Stimulated activated effector memory CD8-positive, alpha-beta T cell treated with anti-CD3 and anti-CD28 coated beads, Interleukin-12 subunit alpha, Interleukin-12 subunit beta, amount 100 ng/mL, for 72 hours (primary cell): ENCODE measurements around the gene JAKMIP1.
A peak's percentile ranks its signal among the peaks of the same experiment; 100 is the strongest.

Experiments
- ATAC-seq: fragments of 150-1000 bp; cut with Tn5 transposase; 2 replicates; pipeline ENCODE4 v1.10.0; 2021
- DNase-seq, 2 donors: peaks; one replicate each; pipeline ENCODE4 v3.0.0; 2021 to 2022; ENCODE audit warnings: low spot score in 2 of 2
- H3K27ac Mint-ChIP-seq: one replicate; pipeline ENCODE4 v1.8.0; 2022; ENCODE audit warnings: mild to moderate bottlenecking, mixed read lengths
- H3K36me3 Mint-ChIP-seq: one replicate; pipeline ENCODE4 v1.8.0; 2022; ENCODE audit warnings: mild to moderate bottlenecking, mixed read lengths
- H3K4me1 Mint-ChIP-seq: one replicate; pipeline ENCODE4 v1.8.0; 2022; ENCODE audit warnings: mixed read lengths
- H3K4me3 Mint-ChIP-seq: one replicate; pipeline ENCODE4 v1.8.0; 2022; ENCODE audit warnings: mild to moderate bottlenecking, mixed read lengths
- H3K9me3 Mint-ChIP-seq: one replicate; pipeline ENCODE4 v1.8.0; 2022; ENCODE audit warnings: mixed read lengths

JAKMIP1 gene

DNA sequence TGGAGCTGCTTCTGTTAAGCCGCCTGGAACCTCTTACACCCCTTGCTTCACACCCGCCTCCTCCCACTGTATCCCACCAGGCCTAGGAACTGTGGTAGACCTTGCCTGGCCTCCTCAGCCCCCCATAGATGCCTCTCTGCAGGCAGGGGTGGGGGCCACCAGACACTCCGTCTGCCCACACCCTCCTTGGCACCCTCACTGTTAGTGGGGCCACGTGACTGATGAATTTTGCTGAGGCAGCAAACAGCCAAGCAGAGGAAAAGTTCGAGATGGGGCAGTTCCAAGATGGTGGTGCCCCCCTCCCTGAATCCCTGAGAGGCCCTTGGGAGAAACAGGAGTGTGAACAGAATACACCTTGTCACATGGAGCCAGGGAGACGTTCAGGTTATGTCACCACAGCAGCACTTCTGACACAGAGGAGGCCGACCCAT, 141.0 kb downstream of the JAKMIP1 start:
- peaks cover 72% of the 10 kb centered on the region for H3K36me3 Mint-ChIP-seq
- no peak overlapping the region for H3K27ac Mint-ChIP-seq
- no peak for ATAC-seq
- H3K4me1 Mint-ChIP-seq, result no peaks in the 10 kb centered on the region
- peaks cover 11% of the 10 kb centered on the region for H3K9me3 Mint-ChIP-seq
- H3K4me3 Mint-ChIP-seq, result no peak overlapping the region
- DNase-seq, result no peak

DNA sequence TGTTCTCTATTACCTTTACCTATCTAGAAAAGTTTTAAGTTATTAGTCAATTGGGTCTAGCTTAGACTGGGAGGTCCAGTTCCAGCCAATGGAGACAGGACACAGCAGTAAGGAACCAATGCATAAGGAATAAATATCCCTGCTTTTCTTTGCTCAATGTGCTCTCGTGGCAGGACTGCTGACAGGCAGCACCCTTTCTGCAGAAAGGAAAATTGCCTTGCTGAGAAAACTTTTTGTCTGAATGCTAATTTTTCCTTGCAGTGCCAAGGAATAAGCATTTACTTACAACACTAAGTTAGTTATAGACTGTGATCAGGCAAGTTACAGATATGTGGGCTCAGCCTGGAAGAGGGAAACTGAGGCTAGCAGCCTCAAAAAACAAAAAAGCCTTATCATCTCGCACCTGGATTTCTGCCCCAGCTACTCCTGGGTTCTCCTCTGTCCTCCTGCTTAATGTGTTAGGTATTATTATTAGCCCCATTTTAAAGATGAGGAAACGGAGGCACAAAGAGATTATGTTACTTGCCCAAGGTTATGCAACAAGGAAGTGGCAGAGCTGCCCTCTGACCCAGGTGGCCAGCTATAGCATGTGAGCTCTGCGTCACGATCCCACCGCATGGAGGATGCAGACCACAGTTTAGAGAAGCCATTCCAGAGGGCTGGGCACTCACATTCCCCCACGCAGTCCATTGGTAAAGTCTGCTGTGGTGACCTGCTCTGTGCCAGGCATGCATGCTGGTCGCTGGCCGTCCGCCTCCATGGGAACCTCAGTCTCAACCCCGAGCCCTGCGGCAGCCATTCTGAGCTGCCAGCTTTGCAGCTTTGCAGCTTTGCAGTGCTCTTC, 141.6 kb downstream of the JAKMIP1 start:
- no peak for ATAC-seq
- H3K9me3 Mint-ChIP-seq, result peaks cover 11% of the 10 kb centered on the region
- DNase-seq, result no peak
- H3K36me3 Mint-ChIP-seq, result peaks cover 72% of the 10 kb centered on the region
- H3K4me1 Mint-ChIP-seq, result no peaks in the 10 kb centered on the region
- H3K4me3 Mint-ChIP-seq, result no peak overlapping the region
- H3K27ac Mint-ChIP-seq, result no peak overlapping the region

DNA sequence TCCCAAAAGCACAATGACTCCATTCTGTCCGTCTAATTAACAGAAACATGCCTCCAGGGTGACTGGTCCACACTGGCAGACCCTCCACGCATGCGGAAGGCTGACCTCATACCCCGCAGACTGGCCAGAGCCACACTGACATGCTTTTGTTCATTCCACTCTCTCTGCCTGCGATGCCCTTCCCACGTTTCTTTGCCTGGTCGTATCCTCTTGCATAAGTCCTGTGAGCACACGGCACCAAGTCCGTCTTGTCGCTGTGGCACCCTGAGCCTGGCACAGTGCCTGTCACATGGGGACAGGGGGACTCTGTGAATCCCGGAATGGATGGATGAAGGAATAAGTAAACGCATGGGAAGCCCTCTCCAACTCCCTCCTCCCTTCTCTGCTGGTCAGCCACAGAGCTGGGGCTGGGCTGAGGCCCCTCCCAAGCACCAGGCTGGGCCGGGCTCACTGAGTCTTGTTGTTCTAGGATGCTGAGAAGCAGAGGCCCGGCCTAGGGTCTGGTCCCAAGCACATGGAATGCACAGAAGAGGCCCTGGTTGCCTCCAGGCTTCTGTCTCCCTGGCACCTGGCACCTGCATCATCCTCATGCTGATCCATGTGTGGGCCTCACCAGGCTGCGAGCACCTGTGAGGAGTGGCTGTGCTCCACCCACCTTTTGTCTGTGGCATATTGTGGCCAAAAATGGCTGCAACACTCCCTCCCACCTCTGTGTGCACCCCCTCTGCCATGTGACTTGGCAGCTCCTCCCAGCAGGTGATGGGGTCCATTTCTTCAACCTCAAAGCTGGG, 143.2 kb downstream of the JAKMIP1 start:
- Mint-ChIP-seq H3K4me3 (no peak overlapping the region), H3K4me1 (no peaks in the 10 kb centered on the region), H3K27ac (no peak overlapping the region), H3K9me3 (peaks cover 11% of the 10 kb centered on the region), H3K36me3 (peaks cover 62% of the 10 kb centered on the region)
- no peak for ATAC-seq
- no peak for DNase-seq

DNA sequence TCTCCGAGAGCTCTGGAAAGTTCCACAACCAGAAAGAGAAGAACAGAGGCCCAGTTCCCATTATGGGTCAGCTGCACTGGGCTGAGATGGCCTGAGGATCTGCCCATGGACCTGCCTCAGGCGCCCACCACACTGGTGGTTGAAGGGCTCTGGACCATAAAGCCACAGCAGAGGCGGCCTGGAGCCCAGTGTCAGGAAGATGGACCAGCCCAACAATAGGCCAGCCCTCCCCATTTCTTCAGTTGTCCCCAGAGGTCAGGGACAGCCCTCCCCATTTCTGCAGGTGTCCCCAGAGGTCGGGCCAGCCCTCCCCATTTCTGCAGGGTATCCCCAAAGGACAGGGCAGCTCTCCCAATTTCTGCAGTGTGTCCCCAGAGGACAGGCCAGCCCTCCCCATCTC, 144.9 kb downstream of the JAKMIP1 start:
- Mint-ChIP-seq H3K4me3 (no peak overlapping the region), H3K36me3 (peaks cover 46% of the 10 kb centered on the region), H3K27ac (no peak overlapping the region), H3K4me1 (no peaks in the 10 kb centered on the region), H3K9me3 (peaks cover 9% of the 10 kb centered on the region)
- ATAC-seq, result no peak
- DNase-seq, result no peak

DNA sequence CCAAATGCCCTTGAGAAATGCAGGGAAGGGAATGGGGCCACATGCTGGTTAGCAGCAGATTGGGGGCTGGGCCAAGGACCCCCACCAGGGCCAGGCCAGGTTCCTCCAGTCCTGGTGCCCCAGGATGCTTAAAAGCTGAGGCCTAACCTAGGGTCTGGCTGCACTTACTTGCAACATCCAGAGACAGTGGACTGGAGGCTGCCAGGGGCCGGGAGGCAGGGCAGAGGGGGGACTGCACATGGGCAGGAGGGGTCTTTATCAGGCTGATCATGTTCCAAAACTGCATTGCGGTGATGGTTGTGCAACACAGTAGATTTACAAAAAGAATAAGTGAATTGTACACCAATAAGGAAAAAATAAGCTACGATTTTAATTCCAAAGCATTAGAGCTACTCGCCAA, 145.3 kb downstream of the JAKMIP1 start:
- Mint-ChIP-seq H3K36me3 (peaks cover 46% of the 10 kb centered on the region), H3K27ac (no peak overlapping the region), H3K4me3 (no peak overlapping the region), H3K9me3 (peaks cover 5% of the 10 kb centered on the region), H3K4me1 (no peaks in the 10 kb centered on the region)
- ATAC-seq (no peak), DNase-seq (no peak)

DNA sequence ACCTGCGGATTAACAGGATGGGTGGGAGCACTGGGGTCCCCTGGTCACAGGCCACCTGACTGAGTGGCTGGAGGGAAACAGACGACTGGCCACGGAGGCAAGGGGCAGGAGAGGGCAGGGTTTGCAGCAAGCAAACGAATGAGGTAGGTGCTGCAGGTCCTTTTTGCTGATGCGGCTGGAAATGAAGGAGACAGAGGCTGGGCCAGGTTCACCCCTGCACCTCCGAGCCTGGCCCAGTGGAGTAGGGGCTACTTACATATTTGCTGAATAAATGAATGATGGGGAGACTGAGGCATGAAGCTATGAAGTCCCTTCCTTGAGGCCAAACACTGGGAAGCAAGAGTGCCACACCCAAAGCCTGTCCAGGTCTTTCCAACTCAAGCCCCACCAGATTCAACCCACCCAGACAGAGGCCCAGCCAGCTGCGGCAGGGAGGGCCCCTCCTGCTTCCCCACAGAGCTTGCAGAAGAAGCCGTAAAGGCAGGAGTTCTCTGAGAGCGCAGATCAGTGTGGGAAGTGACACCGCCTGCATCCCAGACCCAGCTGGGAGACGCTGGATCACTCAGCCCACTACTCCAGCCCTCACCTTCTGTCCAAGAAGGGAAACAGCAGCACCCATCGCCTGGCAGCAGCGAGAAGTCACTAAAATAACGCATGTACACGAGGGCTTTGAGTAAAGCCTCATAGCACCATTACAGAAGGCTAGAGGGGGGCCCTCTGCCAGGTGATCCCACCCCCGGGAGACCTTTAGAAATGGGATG, 146.0 kb downstream of the JAKMIP1 start:
- no peak overlapping the region for H3K4me3 Mint-ChIP-seq
- no peaks in the 10 kb centered on the region for H3K4me1 Mint-ChIP-seq
- peaks cover 46% of the 10 kb centered on the region for H3K36me3 Mint-ChIP-seq
- H3K27ac Mint-ChIP-seq, result no peak overlapping the region
- peaks cover 5% of the 10 kb centered on the region for H3K9me3 Mint-ChIP-seq
- DNase-seq (no peak), ATAC-seq (no peak)

DNA sequence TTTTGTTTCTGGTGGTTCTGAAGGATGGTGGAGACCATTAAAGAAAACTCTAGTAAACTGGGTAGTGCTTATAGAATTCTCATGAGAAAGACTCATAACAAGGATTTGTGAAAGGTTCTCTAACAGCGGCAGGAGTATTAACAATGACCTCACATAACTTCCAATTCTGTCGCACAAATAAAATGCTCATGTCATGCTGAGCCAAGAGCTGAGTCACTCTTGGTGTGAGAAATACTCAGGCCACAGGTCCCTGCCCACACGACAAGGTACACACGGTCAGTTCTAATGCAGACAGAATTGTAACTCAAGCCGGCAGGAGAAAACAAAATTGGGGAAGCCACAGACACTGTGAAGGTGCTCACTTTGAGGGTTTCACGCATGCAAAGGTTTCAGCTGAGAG, 147.7 kb downstream of the JAKMIP1 start:
- Mint-ChIP-seq H3K36me3 (peaks cover 34% of the 10 kb centered on the region), H3K4me3 (no peak overlapping the region), H3K9me3 (no peaks in the 10 kb centered on the region), H3K27ac (no peak overlapping the region), H3K4me1 (no peaks in the 10 kb centered on the region)
- DNase-seq (no peak), ATAC-seq (no peak)

DNA sequence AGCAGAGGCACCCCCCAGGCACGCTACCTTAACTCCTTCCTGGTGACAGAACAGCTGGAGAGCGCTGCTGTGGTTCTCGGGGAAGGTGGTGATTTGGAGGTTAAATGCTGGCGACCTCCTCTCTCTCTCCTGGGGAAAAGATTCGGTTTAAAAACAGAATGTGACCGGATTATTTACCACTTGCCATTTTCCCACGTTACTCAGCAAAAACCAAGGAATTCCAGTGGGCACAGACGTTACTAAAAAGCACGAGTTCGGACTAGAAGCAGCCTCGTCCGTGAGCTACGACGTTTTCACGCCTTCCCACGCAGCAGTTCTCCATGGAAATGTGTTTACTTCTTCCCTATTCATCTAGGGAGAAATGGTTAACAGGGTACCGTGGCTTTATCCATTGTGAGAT, 149.8 kb downstream of the JAKMIP1 start:
- H3K4me1 Mint-ChIP-seq, result no peaks in the 10 kb centered on the region
- DNase-seq, result no peak
- H3K36me3 Mint-ChIP-seq, result peaks cover 24% of the 10 kb centered on the region
- H3K27ac Mint-ChIP-seq, result no peak overlapping the region
- no peak for ATAC-seq
- H3K9me3 Mint-ChIP-seq, result no peaks in the 10 kb centered on the region
- no peak overlapping the region for H3K4me3 Mint-ChIP-seq

DNA sequence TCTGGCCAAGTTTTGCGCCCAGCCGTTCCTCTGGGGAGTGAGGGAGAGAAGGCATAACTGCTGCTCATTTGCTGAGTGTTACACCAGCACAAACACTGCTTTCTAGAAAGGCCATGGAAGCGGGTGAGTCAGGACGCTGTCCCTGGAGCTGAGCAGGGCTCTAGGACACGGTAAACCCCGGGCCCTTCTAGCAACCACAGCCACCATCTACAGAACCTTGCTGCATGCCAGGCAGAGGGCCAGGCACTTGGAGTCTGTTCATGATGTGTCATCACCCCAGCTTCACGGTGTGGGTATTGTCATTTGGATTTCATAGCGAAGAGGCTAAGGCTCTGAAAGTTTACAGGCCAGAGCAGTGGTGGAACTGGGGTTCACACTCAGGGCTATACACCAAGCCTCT, 150.4 kb downstream of the JAKMIP1 start:
- Mint-ChIP-seq H3K4me3 (no peak overlapping the region), H3K9me3 (no peaks in the 10 kb centered on the region), H3K4me1 (no peaks in the 10 kb centered on the region), H3K27ac (no peak overlapping the region), H3K36me3 (peaks cover 24% of the 10 kb centered on the region)
- DNase-seq (no peak), ATAC-seq (no peak)

DNA sequence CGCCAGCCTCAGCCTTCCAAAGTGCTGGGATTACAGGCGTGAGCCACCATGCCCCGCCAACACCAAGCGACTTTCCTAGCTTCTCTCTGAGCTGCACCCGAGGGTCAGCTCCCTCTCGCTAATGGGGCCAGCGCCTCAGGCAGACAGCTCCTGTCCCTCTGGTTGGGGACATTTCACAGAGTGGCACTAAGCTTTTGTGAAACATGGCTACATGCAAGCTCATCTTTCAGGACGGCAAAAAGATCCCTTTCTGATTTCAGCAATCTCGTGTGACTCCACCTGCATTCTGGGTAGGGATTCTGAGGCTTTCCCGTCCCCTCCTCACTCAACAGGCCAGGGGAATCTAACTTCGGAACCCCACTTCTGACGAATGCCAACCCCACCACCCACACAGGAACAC, 151.1 kb downstream of the JAKMIP1 start:
- DNase-seq, result no peak
- Mint-ChIP-seq H3K4me3 (no peak overlapping the region), H3K9me3 (no peaks in the 10 kb centered on the region), H3K27ac (no peak overlapping the region), H3K36me3 (peaks cover 29% of the 10 kb centered on the region), H3K4me1 (no peaks in the 10 kb centered on the region)
- no peak for ATAC-seq

DNA sequence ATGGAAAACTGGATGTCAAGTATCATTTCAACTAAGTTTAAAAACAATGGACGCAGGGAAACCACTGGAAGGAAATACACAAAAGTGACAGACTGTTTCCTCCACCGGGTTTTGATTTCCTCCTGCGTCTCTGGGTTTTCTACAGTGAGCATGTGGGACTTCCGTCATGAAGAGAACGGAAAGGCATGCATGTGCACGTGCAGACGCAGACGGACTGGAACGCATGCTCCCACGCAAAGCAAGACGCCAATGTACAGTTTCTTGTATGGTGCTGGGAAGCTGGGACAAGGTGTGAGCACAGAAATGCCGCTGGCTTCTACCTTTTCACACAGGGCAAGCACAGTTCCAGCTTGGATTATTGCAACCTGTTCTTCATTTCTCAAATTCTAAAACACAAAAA, 151.8 kb downstream of the JAKMIP1 start:
- H3K4me3 Mint-ChIP-seq, result no peak overlapping the region
- DNase-seq, result no peak
- H3K9me3 Mint-ChIP-seq, result no peaks in the 10 kb centered on the region
- peaks cover 6% of the 10 kb centered on the region for H3K4me1 Mint-ChIP-seq
- ATAC-seq, result no peak
- no peak overlapping the region for H3K27ac Mint-ChIP-seq
- H3K36me3 Mint-ChIP-seq, result peaks cover 22% of the 10 kb centered on the region

DNA sequence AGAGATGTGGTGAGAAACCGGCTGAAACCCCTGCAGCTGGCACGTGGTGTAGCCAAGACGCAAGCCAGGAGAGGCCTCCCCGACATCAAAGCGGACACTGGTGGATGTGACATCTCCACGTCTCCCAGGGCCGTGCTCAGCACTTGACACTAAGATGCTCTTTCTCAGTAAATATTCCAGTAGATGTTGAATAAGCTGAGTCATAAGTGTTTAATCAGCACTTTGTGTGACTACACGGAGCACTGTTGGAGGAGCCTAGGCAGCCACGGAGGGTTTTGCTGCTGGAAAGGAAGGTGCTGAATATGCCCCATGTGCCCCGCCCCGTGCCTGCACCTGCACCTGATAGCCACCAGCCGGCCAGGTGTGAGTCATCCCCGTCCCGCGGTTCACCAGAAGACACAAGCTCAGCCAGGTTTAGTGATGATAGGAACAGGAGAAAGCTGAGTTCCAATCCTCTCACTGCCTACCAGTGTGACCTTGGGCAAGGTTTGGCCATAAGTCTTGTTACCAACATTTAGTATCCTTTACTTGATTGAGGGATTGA, 153.1 kb downstream of the JAKMIP1 start:
- Mint-ChIP-seq H3K27ac (no peak overlapping the region), H3K9me3 (no peaks in the 10 kb centered on the region), H3K4me3 (no peak overlapping the region), H3K36me3 (peaks cover 19% of the 10 kb centered on the region), H3K4me1 (peaks cover 13% of the 10 kb centered on the region)
- ATAC-seq (no peak), DNase-seq (no peak)

DNA sequence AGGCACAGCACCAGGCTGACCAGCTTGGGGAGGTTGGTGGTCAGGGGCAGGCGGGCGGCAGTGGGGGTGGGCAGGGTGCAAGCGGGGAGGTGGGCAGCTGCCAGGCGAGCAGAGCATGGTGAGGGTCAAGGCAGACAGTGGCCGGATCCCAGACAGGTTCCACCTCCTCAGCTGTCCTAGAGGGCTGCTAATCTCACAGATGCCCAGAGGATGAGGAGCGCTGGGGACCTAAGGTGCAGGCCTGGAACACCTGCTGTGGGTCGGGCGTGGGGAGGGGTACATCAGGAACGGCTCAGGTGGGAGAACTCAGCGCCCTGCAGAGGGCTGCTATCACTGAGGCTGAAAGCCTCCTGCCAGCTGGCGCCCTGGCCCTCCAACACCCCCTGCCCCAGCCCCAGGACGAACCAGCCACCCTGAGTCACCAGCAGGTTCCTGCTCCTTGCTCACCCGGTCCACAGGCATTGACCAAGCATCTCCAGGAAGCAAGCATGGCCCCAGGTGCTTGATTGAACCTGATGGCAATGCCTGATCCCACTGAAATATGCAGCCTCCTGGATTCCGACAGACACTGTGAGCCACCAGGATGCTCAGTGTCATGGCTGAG, 153.7 kb downstream of the JAKMIP1 start:
- H3K9me3 Mint-ChIP-seq, result no peaks in the 10 kb centered on the region
- peaks cover 19% of the 10 kb centered on the region for H3K4me1 Mint-ChIP-seq
- H3K27ac Mint-ChIP-seq, result no peak overlapping the region
- ATAC-seq (no peak), DNase-seq (no peak)
- H3K4me3 Mint-ChIP-seq, result no peak overlapping the region
- peaks cover 19% of the 10 kb centered on the region for H3K36me3 Mint-ChIP-seq

DNA sequence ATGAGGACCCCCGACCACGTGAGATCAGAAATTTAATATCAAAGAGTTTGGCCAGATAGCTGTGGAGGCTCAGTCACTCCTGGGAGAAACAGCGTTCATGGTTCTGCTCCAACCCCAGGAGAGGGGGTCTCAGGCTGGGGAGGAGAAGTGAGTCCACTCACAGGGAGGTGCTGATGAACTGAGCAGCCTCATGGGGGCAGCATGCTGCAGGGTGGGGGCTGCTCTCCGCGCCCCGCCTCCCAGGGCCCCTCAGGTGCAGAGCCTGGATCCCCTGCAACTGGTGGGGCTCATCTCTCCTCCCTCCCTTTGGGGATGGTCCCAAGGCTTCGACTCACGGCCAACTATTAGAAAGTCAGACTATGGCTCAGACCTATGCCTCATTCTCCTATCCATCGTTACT, 155.5 kb downstream of the JAKMIP1 start:
- ATAC-seq (no peak), DNase-seq (no peak)
- H3K36me3 Mint-ChIP-seq, result peaks cover 10% of the 10 kb centered on the region
- no peak overlapping the region for H3K27ac Mint-ChIP-seq
- no peak overlapping the region for H3K4me3 Mint-ChIP-seq
- H3K9me3 Mint-ChIP-seq, result no peaks in the 10 kb centered on the region
- peaks cover 29% of the 10 kb centered on the region for H3K4me1 Mint-ChIP-seq

DNA sequence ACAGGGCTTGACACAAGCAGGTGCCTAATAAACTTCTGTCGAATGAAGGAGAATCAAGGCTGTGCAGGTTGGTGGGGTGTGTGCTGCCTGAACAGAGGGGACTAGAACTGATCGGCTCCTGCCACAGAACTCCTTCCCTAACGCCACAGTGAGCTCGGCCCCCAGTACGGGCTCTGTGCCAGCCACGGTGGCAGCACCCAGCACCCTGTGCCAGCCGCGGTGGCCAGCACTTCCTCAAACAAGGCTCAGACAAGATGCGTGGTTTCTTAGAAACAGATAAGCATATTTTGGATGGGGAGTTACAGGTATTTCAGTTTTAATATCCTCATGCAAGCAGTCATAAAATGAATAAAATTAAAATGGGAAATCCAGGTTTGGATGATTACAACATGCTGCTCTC, 156.1 kb downstream of the JAKMIP1 start:
- no peak overlapping the region for H3K4me3 Mint-ChIP-seq
- DNase-seq (no peak), ATAC-seq (no peak)
- peak overlapping the region; percentile 20 for H3K27ac Mint-ChIP-seq
- H3K4me1 Mint-ChIP-seq, result peaks cover 29% of the 10 kb centered on the region
- H3K36me3 Mint-ChIP-seq, result peaks cover 6% of the 10 kb centered on the region
- H3K9me3 Mint-ChIP-seq, result no peaks in the 10 kb centered on the region
